ENCODE data around the gene TDRD1.

DNA sequence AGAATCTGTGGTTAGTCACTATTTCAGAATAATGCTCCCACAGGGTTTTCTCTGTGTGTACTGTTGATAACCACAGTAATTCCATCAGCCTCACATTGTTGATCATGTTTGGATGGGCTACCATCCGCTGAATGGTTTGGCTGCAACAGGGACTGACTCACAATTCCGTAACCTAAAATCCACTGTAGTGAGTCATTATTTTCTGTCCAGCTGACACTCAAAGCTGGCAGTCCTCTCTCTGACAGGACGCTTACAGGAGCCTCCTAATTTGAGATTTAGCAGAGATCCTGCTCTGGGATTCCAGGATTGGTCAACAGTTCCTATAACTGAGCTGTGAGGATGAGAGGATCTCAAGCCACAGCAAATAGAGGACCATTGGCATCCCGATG lies 92.6 kb downstream of the TDRD1 start:
- TF ChIP-seq POLR2A (IDR thresholded peaks at IDR 0.05; ENCODE audit: low read depth, low read length) (no peak), TAF1 (IDR thresholded peaks at IDR 0.05; ENCODE audit: borderline replicate concordance, low read depth, low read length) (no peak), POLR2AphosphoS5 (IDR thresholded peaks at IDR 0.05; ENCODE audit: low read depth, low read length) (no peak)
